HG02840 (cell line): ENCODE results near the gene SMIM33.
"Not testable (repeated sequence)": the region's sequence is repeated elsewhere in the genome, so short reads cannot be mapped to it uniquely, and the experiment has no call there.

ENCODE experiments used
- ATAC-seq: cut with Tn5 transposase; IDR thresholded peaks from one replicate; pipeline ENCODE4 v1.9.1; 2021; ENCODE audit warnings: mild to moderate bottlenecking, moderate library complexity, moderate number of reproducible peaks; ENCODE audit not compliant: unreplicated experiment, low FRiP score

Gene SMIM33

DNA sequence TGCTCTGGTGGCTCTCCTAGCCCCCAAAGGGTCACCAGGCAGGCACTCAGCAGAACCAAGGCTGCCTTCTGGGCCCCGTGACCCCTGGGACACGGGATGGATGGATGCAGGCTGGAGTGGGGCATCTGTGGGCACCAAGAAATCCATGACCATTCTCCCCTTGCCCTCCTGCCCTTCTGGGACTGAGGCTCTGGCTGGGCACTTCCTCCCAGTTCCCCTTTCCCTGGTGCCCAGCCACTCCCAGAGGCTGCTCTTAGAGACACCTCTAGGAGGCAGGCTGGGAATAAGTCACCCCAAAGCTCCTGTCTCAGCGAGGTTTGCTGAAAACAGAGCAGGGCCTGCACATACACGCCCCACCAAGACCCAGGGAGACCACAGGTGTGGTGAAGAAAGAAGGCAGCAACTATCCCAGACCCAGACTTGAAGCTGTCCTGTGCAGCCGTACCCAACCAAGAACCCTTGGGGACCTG lies 10.8 kb downstream of the SMIM33 start:
- no peak for ATAC-seq

DNA sequence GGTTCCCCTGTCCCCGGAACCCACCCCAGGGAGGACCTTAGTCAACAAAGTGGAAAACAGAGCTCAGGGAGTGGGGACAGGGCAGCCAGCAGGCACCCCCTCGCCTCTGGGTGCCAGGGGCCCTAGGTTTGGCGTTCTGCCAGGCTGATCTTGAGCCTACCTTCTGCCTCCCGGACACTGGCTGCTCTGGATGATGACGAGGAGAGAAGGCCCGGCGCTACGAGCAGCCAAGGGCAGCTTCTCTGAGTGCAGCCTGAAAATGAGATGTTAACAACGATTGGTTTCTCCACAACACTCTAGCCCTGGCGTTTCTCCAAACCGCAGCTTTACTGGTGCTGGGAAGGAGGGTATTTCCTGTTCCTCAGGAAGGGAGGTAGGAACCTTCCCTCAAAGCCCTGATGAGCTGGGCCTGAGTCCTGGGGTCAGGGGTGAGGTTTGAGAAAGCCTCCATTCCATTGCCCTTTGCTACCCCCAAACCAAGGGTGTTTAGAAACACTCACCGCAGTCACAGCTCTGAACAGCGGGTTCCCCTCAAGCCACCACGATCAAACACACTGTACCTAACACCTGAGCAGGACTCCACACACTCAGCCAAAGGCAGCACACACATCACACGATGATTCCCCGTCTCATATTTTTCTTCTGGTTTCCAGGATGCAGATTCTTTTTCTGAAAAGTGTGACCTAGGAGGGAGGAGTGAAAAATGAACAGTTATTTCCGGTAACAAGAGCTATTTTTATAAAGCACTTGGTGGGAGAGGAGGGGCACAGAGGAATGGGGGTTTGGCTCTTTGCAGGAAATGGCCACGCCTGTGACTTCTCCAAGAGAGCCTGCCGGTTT lies 11.5 kb downstream of the SMIM33 start, which contains the start of gene STING1:
Gene STING1 (minus strand): TSS at position 709 of the 840 bp plus-strand sequence. CDS start 1,054 bp downstream, outside the sequence.
- no peak for ATAC-seq

DNA sequence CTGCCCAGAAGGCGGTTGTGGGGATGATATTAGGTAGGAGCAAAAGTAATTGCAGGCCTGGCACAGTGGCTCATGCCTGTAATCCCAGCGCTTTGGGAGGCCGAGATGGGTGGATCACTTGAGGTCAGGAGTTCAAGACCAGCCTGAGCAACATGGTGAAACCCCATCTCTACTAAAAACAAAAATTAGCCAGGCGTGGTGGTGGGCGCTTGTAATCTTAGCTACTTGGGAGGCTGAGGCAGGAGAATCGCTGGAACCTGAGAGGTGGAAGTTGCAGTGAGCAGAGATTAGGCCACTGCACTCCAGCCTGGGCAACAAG lies 12.0 kb downstream of the SMIM33 start:
- not testable (repeated sequence) for ATAC-seq

DNA sequence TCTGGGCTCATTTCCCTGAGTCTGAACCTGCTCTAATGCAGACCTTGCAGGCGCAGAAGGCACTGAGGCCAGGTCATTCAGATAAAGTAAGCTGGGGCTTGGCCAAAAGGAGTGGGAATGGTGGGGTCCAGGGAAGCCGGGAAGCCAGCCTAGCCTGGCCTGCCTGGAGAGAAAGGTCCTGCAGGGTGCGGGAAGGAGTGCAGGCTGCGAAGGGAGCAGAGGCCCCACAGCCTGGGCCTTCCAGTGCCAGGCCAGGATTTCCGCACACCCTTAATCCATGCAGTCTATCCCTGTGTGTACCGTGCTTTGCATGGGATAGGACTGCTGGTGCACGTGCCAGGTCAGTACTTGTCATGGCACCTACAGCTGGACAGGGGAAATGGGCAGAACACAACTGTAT lies 15.4 kb downstream of the SMIM33 start:
- ATAC-seq: no peak

DNA sequence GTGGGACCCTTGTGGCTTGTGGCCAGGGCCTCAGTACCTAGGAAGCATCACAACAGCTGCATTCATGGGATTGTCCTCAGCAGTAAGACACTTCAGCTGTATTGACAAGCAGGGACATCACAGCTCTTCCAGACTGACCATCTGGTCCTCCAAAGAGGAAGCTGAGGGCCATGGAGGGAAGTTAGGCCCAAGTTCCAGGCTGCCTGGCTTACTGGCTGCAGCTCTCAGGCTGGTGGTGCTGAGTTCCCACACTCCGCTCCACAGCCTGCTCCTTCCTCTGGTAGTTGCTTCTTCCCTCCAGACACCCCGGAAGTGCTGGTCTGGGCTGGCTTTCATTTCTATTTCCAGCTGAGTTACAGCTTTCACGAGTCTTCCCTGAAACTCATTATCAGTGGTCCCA lies 17.5 kb downstream of the SMIM33 start:
- no peak for ATAC-seq

DNA sequence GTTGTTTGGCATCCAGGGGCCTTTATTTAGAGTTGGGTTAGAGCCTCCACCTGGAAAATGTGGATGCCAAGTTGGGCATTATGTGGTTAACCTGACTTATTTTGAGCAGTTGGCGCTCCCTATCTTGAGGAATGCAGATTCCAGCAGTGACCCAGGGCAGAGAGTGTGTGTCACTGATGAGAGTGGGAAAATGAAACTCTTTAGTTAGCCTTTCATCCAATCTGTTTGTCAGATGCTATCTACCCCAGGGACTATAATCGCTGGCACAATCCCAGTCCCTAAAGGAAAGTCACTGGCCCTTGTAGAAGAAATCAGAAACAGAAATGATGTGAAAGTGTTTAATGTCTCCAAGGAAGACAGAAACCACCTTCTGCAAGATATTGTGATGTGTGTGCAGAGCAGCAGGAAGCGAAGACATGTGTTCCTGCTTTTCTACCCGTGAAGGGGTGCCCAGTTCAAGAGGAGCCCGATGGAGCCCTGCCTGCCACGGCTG lies 21.9 kb downstream of the SMIM33 start:
- no peak for ATAC-seq

DNA sequence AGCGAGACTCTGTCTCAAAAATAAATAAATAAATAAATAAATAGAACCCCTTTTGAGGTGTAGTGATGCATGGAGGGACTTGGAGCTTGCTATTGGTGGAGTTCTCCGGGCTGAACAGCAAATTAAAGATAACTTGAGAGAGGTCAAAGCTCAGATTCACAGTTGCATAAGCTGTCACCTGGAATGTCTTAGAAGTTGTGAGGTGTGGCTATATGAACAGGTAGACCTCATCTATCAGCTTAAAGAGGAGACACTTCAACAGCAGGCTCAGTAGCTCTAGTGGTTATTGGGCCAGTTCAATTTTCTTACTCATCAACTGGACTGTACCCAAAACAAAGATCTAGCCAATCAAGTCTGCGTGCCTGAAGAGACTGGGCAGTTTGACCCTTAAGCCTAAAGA lies 23.5 kb downstream of the SMIM33 start:
- ATAC-seq: no peak

DNA sequence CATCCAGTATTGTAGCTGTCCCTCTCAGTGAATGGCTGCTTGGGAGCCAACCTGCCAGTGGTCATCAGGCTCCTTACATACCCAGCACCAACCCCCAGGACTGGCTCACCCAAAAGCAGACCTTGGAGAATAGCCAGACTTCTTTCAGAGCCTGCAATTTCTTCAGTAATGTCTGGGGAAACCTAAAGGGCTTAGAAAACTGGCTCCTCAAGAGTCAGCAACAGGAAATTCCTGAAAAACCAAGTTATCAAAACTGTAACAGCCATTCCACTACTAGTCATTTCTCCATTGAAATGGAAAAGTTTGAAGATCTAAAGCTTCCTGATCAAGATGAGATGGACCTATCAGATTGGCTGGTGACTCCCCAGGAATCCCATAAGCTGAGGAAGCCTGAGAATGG lies 24.0 kb downstream of the SMIM33 start:
- ATAC-seq: no peak

DNA sequence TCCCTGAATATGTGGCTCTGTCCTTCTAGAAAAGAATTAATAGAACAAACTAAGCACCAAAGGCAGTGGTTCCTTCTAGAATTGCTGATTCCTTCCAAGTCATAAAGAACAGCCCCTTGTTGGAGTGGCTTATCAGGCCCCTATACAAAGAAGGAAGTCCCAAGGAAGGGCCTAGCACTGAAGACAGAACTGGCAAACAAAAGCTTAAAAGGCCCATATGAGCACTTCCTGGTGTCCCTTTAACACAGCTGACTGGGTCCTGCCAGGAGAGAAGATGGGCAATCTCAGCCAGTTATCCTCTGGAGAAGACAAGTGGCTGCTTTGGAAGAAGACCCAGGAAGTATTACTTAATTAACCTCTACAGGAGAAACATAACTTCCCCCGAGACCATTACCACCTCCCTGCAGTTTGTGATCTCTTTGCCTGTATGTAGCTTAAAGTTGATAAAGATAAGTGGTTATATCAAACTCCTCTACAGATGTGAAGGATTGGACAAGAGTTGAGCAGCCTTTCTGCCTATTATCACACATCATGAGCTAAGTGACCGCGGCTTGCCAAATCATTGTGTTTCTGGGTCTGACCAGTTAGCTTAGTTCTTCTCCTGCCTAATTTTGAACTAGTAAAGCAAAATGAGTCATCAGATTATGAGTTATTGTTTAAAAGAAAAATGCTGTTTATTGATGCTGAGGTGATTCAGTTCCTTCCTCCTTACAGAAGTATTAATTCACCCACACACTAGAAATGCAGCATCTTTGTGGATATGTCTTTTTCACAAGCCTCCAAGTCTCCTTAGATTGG lies 25.0 kb downstream of the SMIM33 start:
- ATAC-seq: no peak

DNA sequence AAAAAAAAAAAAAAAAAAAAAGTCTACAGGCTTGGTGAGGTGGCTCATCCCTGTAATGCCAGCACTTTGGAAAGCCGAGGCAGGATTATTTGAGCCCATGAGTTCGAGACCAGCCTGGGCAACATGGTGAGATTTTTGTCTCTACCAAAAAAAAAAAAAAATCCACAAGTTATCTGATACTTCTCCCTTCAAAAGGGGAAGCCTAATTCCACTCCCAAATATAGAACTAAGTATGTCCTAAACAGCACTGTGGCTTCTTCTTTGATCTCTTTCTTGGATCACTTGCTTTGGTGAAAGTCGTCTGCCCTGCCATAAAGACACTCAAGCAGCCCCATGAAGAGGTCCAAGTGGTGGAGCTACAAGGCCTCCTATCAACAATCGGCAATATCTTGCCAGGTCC lies 30.6 kb downstream of the SMIM33 start:
- no peak for ATAC-seq

DNA sequence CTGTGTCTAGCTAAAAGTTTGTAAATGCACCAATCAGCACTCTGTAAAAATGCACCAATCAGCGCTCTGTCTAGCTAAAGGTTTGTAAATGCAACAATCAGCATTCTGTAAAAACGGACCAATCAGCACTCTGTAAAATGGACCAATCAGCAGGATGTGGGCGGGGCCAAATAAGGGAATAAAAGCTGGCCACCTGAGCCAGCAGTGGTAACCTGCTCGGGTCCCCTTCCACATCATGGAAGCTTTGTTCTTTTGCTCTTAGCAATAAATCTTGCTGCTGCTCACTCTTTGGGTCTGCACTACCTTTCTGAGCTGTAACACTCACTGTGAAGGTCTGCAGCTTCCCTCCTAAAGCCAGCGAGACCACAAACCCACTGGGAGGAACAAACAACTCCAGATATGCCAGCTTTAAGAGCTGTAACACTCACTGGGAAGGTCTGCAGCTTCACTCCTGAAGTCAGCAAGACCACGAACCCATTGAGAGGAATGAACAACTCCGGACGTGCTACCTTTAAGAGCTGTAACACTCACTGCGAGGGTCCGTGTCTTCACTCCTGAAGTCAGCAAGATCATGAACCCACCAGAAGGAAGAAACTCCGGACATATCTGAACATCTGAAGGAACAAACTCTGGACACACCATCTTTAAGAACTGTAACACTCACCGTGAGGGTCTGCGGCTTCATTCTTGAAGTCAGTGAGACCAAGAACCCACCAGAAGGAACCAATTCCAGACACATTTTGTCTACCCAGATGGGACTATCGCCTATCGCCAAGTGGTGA lies 32.4 kb downstream of the SMIM33 start:
- ATAC-seq: not testable (repeated sequence)

DNA sequence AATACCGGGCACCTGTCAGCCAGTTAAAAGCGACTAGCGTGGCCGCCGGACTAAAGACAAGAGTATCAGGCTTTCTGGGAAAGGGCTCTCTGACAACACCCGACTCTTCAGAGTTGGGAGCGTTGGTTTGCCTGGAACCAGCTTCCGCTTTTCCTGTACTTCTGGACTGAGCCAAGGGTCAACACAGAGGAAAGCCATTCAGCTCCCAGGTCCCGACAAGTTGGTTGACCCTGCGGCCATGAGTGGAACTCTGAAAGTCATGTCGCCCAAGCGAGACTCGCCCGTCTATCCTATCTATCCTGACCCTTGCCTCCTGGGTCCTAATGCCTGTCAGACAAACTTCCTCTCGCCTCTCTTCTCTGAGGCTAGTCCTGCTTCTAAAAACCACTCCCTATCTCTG lies 33.1 kb downstream of the SMIM33 start:
- not testable (repeated sequence) for ATAC-seq

DNA sequence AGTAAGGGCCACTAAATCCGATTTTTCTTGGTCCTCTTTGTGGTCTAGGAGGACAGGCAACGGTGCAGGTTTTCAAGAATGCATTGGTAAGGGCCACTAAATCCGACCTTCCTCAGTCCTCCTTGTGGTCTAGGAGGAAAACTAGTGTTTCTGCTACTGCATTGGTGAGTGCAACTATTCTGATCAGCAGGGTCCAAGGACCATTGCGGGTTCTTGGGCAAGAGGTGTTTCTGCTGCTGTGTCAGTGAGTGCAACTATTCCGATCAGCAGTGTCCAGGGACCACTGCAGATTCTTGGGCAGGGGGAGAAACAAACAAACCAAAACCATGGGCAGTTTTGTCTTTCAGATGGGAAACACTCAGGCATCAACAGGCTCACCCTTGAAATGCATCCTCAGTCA lies 33.9 kb downstream of the SMIM33 start:
- not testable (repeated sequence) for ATAC-seq

DNA sequence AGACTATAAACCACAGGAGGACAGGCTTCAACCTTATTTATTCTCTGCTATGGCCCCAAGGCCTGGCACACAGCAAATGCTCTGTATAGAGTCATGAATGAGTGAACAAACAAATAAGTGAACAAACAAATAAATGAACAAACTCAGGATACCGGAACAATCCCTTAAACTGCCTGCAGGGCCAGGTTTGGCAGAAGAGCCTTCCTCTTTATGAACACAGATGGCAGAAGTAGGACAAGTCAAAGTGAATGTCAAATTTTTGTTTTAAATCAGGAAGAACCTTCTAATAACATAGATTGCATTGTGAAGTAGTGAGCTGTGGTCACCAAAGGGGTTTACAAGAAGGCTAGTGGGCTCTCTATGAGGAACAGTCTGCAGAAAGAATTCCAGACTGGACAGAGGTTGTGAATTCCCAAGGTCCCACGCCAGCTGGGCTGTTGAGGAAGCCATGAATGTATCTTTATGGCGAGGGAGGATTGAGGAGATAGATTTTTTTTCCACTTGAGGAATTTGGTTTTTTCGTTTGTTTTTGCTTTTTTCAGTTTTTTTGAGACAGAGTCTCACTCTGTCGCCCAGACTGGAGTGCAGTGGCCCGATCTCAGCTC lies 42.1 kb downstream of the SMIM33 start:
- ATAC-seq: no peak

DNA sequence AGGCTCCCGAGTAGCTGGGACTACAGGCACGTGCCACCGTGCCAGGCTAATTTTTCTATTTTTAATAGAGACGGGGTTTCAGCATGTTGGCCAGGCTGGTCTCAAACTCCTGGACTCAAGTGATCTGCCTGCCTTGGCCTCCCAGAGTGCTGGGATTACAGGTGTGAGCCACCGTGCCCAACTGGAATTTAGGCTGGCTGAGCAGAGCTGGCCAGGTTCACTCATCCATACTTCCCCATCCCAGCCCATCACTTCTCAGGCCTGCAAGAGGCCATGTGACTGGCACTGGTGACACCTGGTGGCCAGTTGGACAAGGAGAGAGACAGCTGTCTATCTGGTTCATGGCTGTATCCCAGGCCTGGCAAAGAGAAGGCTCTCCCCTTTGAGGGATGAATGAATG lies 42.6 kb downstream of the SMIM33 start:
- ATAC-seq: not testable (repeated sequence)

DNA sequence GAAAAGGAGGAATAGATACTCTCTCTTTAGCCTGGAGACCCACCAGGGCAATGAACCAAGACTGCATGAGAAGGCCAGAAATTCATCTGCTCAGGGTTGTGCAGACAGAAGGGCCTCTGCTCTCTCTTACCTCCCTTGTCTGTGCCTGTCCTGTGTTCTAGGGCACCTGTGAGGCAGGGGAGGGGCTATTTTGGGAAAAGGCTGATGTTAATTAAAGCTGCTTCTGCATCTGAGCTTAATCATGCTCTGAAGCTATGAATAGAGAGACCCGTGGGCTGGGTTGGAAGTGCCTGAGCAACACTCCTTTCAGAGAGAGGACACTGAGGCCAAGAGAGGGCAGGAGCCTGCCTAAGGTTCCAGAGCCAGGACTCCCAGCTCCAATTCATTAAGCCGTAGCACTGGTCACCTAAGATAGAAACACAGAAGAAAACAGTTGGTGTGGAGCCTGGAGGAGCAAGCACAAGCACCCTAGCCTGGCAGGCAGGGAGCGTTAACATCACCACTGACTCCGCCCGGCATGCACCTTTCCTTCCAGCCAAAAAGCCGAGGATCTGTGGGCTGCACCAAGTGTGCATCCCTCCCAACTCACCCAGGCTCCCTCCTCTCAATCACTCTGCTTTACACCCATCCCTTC lies 43.2 kb downstream of the SMIM33 start:
- no peak for ATAC-seq

DNA sequence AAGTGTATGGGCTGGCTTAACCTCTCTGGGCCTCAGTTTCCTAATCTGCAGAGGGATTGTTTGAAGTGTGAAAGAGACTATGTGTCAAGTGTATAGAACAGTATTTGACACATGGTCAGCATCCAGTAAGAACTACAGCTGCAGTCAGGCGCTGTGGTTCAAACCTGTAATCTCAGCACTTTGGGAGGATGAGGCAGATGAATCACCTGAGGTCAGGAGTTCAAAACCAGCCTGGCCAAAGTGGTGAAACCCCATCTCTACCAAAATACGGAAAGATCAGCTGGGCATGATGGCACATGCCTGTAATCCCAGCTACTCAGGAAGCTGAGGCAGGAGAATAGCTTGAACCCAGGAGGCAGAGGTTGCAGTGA lies 43.7 kb downstream of the SMIM33 start:
- no peak for ATAC-seq

DNA sequence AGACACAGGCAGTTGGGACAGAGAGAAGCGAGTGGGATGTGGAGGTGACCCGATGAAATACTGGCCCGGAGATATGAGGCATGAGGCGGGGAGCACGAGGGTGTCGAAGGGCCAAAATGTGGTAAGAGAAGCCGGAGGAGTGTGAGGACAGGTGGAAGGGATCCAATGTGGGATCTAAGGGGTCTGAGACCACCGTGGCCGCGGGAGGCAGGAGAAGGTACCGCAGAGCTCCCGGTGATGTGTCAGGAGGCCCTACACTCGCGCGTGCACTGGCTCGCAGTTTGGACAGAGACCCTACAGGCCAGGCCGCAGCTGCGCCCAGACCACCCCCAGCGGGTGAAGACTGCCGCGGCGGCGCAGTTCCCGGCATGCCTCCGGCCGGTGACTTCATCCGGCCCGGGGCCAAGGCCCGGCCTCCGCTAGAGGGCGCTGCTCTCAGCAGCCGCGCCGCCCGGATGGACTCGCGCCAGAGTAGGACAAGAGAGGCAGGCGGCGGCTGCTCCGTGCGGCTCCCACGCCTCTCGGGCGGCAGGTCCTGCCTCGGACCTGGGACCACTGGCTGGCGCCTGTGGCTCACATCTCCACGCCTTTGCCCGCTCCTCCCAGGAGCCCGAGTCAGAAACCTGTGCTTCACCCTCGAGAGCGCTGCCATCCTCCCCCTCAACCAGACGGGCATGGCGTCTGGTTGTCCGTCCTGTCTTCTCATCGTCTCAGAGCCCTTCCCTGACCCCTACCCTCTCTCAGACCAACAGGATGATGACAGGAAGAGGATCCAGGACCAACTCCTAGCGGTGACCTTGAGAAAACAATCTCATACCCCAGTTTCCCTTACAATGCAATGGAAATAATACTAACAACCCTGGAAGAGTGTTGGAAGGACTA lies 47.1 kb downstream of the SMIM33 start:
- ATAC-seq: peak; percentile 85
